ENCODE data around the gene CDH9. TPM values are rescaled to one million over a fixed set of nuclear protein-coding genes. Genes with fewer than 3 reads are reported as not detected.

The CDH9 gene
- total and polyA plus RNA-seq, 2 experiments from 2014 or later, result 0.53 to 2.4 TPM

GRCh38 chr5:27021471-27021870 lies 16.9 kb downstream of the CDH9 start:
- Histone ChIP-seq H3K36me3 (replicated peaks; ENCODE audit: insufficient read depth, low read depth) (no peaks in the 10 kb centered on the region), H3K9me3 (ENCODE audit: low read depth) (no peaks in the 10 kb centered on the region), H4K20me1 (ENCODE audit: insufficient read depth, poor library complexity, severe bottlenecking) (no peaks in the 10 kb centered on the region), H2AFZ (no peak overlapping the region), H3K4me1 (ENCODE audit: insufficient read depth) (no peaks in the 10 kb centered on the region), H3K79me2 (no peaks in the 10 kb centered on the region), H3K9me2 (replicated peaks; ENCODE audit: insufficient read depth) (no peaks in the 10 kb centered on the region), H3K4me2 (no peak overlapping the region), H3K27me3 (no peaks in the 10 kb centered on the region), H3K4me3 (no peak overlapping the region), H3K27ac (no peak overlapping the region)
- WGBS (ENCODE audit: low lambda C conversion rate, missing lambda C conversion rate), result 75% methylated on average over 1 of the region's 1 CpG
- DNase-seq (ENCODE audit: low spot score), result no peak
- TF ChIP-seq EZH2 (IDR thresholded peaks at IDR 0.05; ENCODE audit: borderline replicate concordance) (no peak), CTCF (IDR thresholded peaks at IDR 0.05; ENCODE audit: poor library complexity) (no peak), EZH2phosphoT487 (IDR thresholded peaks at IDR 0.05; ENCODE audit: low read depth, severe bottlenecking, unreplicated experiment) (no peak)

GRCh38 chr5:27020973-27021372 lies 17.4 kb downstream of the CDH9 start:
- 59% methylated on average over 1 of the region's 1 CpG for WGBS (ENCODE audit: low lambda C conversion rate, missing lambda C conversion rate)
- no peaks in the 10 kb centered on the region for H3K79me2 ChIP-seq
- H2AFZ ChIP-seq, result no peak overlapping the region
- DNase-seq (ENCODE audit: low spot score), result peak; percentile 12
- no peaks in the 10 kb centered on the region for H3K36me3 ChIP-seq (replicated peaks; ENCODE audit: insufficient read depth, low read depth)
- no peaks in the 10 kb centered on the region for H3K4me1 ChIP-seq (ENCODE audit: insufficient read depth)
- H3K9me3 ChIP-seq (ENCODE audit: low read depth), result no peaks in the 10 kb centered on the region
- H3K4me2 ChIP-seq, result no peak overlapping the region
- no peak overlapping the region for H3K27ac ChIP-seq
- H3K27me3 ChIP-seq, result no peaks in the 10 kb centered on the region
- TF ChIP-seq CTCF (IDR thresholded peaks at IDR 0.05; ENCODE audit: poor library complexity) (peak; percentile 51), EZH2 (IDR thresholded peaks at IDR 0.05; ENCODE audit: borderline replicate concordance) (no peak)
- no peaks in the 10 kb centered on the region for H3K9me2 ChIP-seq (replicated peaks; ENCODE audit: insufficient read depth)
- no peaks in the 10 kb centered on the region for H4K20me1 ChIP-seq (ENCODE audit: insufficient read depth, poor library complexity, severe bottlenecking)
- H3K4me3 ChIP-seq, result no peak overlapping the region

- Histone ChIP-seq H3K4me2 (no peak overlapping the region), H2AFZ (no peak overlapping the region), H4K20me1 (ENCODE audit: insufficient read depth, poor library complexity, severe bottlenecking) (no peaks in the 10 kb centered on the region), H3K9me3 (ENCODE audit: low read depth) (no peaks in the 10 kb centered on the region), H3K79me2 (no peaks in the 10 kb centered on the region), H3K9me2 (replicated peaks; ENCODE audit: insufficient read depth) (no peaks in the 10 kb centered on the region), H3K27ac (no peak overlapping the region), H3K27me3 (no peaks in the 10 kb centered on the region), H3K36me3 (replicated peaks; ENCODE audit: insufficient read depth, low read depth) (no peaks in the 10 kb centered on the region), H3K4me1 (ENCODE audit: insufficient read depth) (no peaks in the 10 kb centered on the region), H3K4me3 (no peak overlapping the region)
- no peak for DNase-seq (ENCODE audit: low spot score)
- no peak for TF ChIP-seq EZH2 (IDR thresholded peaks at IDR 0.05; ENCODE audit: borderline replicate concordance)
- no peak for TF ChIP-seq EZH2phosphoT487 (IDR thresholded peaks at IDR 0.05; ENCODE audit: low read depth, severe bottlenecking, unreplicated experiment)
- no peak for TF ChIP-seq CTCF (IDR thresholded peaks at IDR 0.05; ENCODE audit: poor library complexity)
Observed at GRCh38 chr5:27015758-27016157, 22.6 kb downstream of the CDH9 start.

- Histone ChIP-seq H3K36me3 (replicated peaks; ENCODE audit: insufficient read depth, low read depth) (no peaks in the 10 kb centered on the region), H3K4me2 (no peak overlapping the region), H2AFZ (no peak overlapping the region), H4K20me1 (ENCODE audit: insufficient read depth, poor library complexity, severe bottlenecking) (no peaks in the 10 kb centered on the region), H3K9me2 (replicated peaks; ENCODE audit: insufficient read depth) (no peaks in the 10 kb centered on the region), H3K27me3 (no peaks in the 10 kb centered on the region), H3K4me1 (ENCODE audit: insufficient read depth) (no peaks in the 10 kb centered on the region), H3K79me2 (no peaks in the 10 kb centered on the region), H3K27ac (no peak overlapping the region), H3K9me3 (ENCODE audit: low read depth) (no peaks in the 10 kb centered on the region), H3K4me3 (no peak overlapping the region)
- no peak for DNase-seq (ENCODE audit: low spot score)
- 96% methylated on average over 4 of the region's 4 CpGs for WGBS (ENCODE audit: low lambda C conversion rate, missing lambda C conversion rate)
- TF ChIP-seq CTCF (IDR thresholded peaks at IDR 0.05; ENCODE audit: poor library complexity) (no peak), EZH2phosphoT487 (IDR thresholded peaks at IDR 0.05; ENCODE audit: low read depth, severe bottlenecking, unreplicated experiment) (no peak), EZH2 (IDR thresholded peaks at IDR 0.05; ENCODE audit: borderline replicate concordance) (no peak)
Observed at GRCh38 chr5:27011274-27011673, 27.1 kb downstream of the CDH9 start.
